ENCODE data around the gene BRINP2. TPM values are rescaled to one million over a fixed set of nuclear protein-coding genes. Genes with fewer than 3 reads are reported as not detected.

BRINP2 gene
- total and polyA plus RNA-seq, 4 donors, result 0.05 to 0.75 (median 0.36) TPM

- WGBS, result 71% methylated on average over 2 of the region's 2 CpGs
- no peaks in the 10 kb centered on the region for H3K4me1 ChIP-seq (ENCODE audit: control insufficient read depth in 4 of 4, insufficient read depth in 4 of 4, low read length in 3 of 4)
- H3K27ac ChIP-seq (ENCODE audit: low read depth in 1 of 2, low read length in 2 of 2), result no peak overlapping the region
- no peaks in the 10 kb centered on the region for H3K36me3 ChIP-seq (ENCODE audit: control insufficient read depth in 4 of 4, insufficient read depth in 3 of 4, low read depth in 1 of 4, low read length in 3 of 4)
- DNase-seq (ENCODE audit: low spot score), result no peak
- H3K4me3 ChIP-seq (ENCODE audit: low read depth in 1 of 3, low read length in 3 of 3), result no peak overlapping the region
- H3K9ac ChIP-seq (ENCODE audit: low read depth in 1 of 2, low read length in 2 of 2), result no peak overlapping the region
- no peak for TF ChIP-seq EGR1 (IDR thresholded peaks at IDR 0.05; ENCODE audit: low read depth in 2 of 2)
- TF ChIP-seq, protein P1, sequence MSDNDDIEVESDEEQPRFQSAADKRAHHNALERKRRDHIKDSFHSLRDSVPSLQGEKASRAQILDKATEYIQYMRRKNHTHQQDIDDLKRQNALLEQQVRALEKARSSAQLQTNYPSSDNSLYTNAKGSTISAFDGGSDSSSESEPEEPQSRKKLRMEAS (IDR thresholded peaks at IDR 0.05), result no peak
- no peak for TF ChIP-seq ZBTB33 (IDR thresholded peaks at IDR 0.05)
- no peak for TF ChIP-seq FOXA1 (IDR thresholded peaks at IDR 0.05)
- TF ChIP-seq SP1 (IDR thresholded peaks at IDR 0.05), result no peak
- no peak for TF ChIP-seq FOXA2 (IDR thresholded peaks at IDR 0.05)
- TF ChIP-seq RAD21 (IDR thresholded peaks at IDR 0.05), result no peak
- TF ChIP-seq YY1 (IDR thresholded peaks at IDR 0.05), result no peak
- TF ChIP-seq TAF1 (conservative IDR thresholded peaks at IDR 0.05), result no peak
- no peak for TF ChIP-seq GABPA (IDR thresholded peaks at IDR 0.05 in 1 of 2, conservative IDR thresholded peaks at IDR 0.05 in 1 of 2)
- TF ChIP-seq HNF4A (conservative IDR thresholded peaks at IDR 0.05), result no peak
- TF ChIP-seq, protein P2, sequence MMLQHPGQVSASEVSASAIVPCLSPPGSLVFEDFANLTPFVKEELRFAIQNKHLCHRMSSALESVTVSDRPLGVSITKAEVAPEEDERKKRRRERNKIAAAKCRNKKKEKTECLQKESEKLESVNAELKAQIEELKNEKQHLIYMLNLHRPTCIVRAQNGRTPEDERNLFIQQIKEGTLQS (IDR thresholded peaks at IDR 0.05), result no peak
- no peak for TF ChIP-seq NR2F2 (IDR thresholded peaks at IDR 0.05)
- no peak for TF ChIP-seq REST (IDR thresholded peaks at IDR 0.05)
- peaks cover 0 to 8% (median 2%) of the 10 kb centered on the region in 4 donors for H3K27me3 ChIP-seq (ENCODE audit: control insufficient read depth in 4 of 4, insufficient read depth in 4 of 4, low read length in 3 of 4)
- no peaks in the 10 kb centered on the region for H3K9me3 ChIP-seq (ENCODE audit: control insufficient read depth in 4 of 4, low read length in 3 of 4)
Measured at GRCh38 chr1:177146499-177146898, 24.3 kb upstream of the BRINP2 start.

DNA sequence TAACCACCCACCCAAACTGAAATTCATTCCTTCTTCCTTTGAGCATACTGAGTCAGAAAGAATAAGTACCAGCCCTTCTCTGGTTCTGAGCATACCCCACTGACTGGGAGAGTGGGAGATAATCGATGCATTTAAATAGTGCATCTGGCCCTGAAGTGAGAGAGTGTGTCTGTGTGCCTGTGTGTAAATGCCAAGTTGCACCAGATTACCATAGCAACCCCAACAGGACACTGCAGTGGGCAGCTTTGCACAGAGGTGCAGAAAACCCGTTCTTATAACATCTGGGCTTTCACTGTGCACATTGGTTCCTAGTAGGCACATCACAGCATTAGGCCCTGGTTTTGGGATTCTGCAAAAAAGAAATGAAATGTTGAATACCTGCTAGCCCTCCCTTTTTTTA is 8.5 kb upstream of the BRINP2 start:
- Histone ChIP-seq H3K27me3 (ENCODE audit: control insufficient read depth in 4 of 4, insufficient read depth in 4 of 4, low read length in 3 of 4) (peaks cover 0 to 5% (median 0%) of the 10 kb centered on the region in 4 donors), H3K27ac (ENCODE audit: low read depth in 1 of 2, low read length in 2 of 2) (no peak overlapping the region), H3K4me3 (ENCODE audit: low read depth in 1 of 3, low read length in 3 of 3) (no peak overlapping the region), H3K4me1 (ENCODE audit: control insufficient read depth in 4 of 4, insufficient read depth in 4 of 4, low read length in 3 of 4) (no peaks in the 10 kb centered on the region), H3K9me3 (ENCODE audit: control insufficient read depth in 4 of 4, low read length in 3 of 4) (no peaks in the 10 kb centered on the region), H3K36me3 (ENCODE audit: control insufficient read depth in 4 of 4, insufficient read depth in 3 of 4, low read depth in 1 of 4, low read length in 3 of 4) (no peaks in the 10 kb centered on the region), H3K9ac (ENCODE audit: low read depth in 1 of 2, low read length in 2 of 2) (no peak overlapping the region)
- DNase-seq (ENCODE audit: low spot score), result no peak
- TF ChIP-seq TAF1 (conservative IDR thresholded peaks at IDR 0.05) (no peak), EGR1 (IDR thresholded peaks at IDR 0.05; ENCODE audit: low read depth in 2 of 2) (no peak)
- 63% methylated on average over 2 of the region's 2 CpGs for WGBS
